Natural killer cell treated with Interleukin-12 subunit alpha and Interleukin-12 subunit beta and Interleukin-15 and Interleukin-18, amount 100 ng/mL, for 72 hours (primary cell): ENCODE data around the gene RGS2. TPM values are rescaled to one million over a fixed set of nuclear protein-coding genes. Genes with fewer than 3 reads are reported as not detected.
A peak's percentile ranks its signal among the peaks of the same experiment; 100 is the strongest.

Experiments
- ATAC-seq, 2 donors: fragments of 150-1000 bp; cut with Tn5 transposase in 1 of 2; sonication (Bioruptor Pico), chemical (Tn5 transposase) in 1 of 2; 2 replicates each; pipeline ENCODE4 v1.10.0; 2021
- DNase-seq: peaks from one replicate; pipeline ENCODE4 v3.0.0; 2022; ENCODE audit warnings: low spot score
- H3K27ac Mint-ChIP-seq, 2 donors: 1 replicate in 1 of 2; 2 replicates in 1 of 2; pipeline ENCODE4 v1.8.0; 2022; ENCODE audit warnings: mixed read lengths in 2 of 2, mild to moderate bottlenecking in 1 of 2, moderate library complexity in 1 of 2
- H3K27me3 Mint-ChIP-seq, 2 donors: 1 replicate in 1 of 2; 2 replicates in 1 of 2; pipeline ENCODE4 v1.8.0; 2022; ENCODE audit warnings: mixed read lengths in 2 of 2
- H3K36me3 Mint-ChIP-seq: one replicate; pipeline ENCODE4 v1.8.0; 2022; ENCODE audit warnings: mixed read lengths
- H3K4me1 Mint-ChIP-seq, 2 donors: 1 replicate in 1 of 2; 2 replicates in 1 of 2; pipeline ENCODE4 v1.8.0; 2022; ENCODE audit warnings: low read depth in 2 of 2, mixed read lengths in 2 of 2, mild to moderate bottlenecking in 1 of 2
- H3K4me3 Mint-ChIP-seq: one replicate; pipeline ENCODE4 v1.8.0; 2022; ENCODE audit warnings: mixed read lengths
- H3K9me3 Mint-ChIP-seq: 2 replicates; pipeline ENCODE4 v1.8.0; 2022; ENCODE audit warnings: mixed read lengths
- total RNA-seq, 2 donors: library from RNA; stranded (reverse); gene quantifications; one replicate each; pipeline ENCODE4 v1.2.3, GENCODE V29; 2022

The RGS2 gene, protein sequence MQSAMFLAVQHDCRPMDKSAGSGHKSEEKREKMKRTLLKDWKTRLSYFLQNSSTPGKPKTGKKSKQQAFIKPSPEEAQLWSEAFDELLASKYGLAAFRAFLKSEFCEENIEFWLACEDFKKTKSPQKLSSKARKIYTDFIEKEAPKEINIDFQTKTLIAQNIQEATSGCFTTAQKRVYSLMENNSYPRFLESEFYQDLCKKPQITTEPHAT
- 10 to 100 TPM in 1 of 2 donors, 1 to 10 TPM in 1; 9.6 to 16.5 TPM for total RNA-seq

DNA sequence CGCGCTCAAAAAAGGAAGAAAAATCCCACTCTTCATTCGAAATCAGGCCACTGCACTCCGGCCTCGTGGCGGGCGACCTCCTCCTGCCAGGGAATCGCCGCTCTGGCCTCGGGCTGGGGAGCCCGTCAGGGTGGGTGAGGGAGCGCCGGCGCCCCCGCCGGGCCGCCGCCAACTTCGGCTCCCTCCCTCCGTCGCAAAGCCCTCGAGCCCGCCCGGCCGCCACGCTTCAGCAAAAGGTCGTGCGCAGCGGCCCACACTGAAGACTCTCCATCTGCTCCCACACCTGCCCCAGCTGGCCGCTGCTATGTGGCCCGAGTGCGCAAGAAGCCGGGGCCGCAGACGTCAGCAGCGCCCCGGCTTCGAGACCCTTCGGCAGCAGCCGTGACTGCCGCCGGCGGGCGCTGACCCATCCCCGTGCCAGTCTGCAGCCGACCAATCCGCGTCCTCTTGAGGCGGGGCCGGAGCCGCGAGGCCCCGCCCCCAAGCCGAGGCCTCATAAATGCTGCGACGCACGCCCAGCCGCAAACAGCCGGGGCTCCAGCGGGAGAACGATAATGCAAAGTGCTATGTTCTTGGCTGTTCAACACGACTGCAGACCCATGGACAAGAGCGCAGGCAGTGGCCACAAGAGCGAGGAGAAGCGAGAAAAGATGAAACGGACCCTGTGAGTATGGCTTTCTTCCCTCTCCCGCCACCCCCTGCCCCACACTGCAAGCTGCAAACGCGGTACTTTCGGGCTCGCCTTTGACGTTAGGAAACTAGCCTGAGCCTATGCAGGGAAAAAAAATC lies at the start of gene RGS2:
RGS2 (plus strand) TSS at position 522 of the 789 bp plus-strand sequence; CDS start at position 555, 33 bp downstream.
- peak; percentile 92 for DNase-seq
- Mint-ChIP-seq H3K9me3 (no peaks in the 10 kb centered on the region), H3K36me3 (peaks cover 5% of the 10 kb centered on the region), H3K27ac (peak within 1 kb of the TSS; percentile 68 to 86), H3K27me3 (peaks cover 0 to 2% of the 10 kb centered on the region in 2 donors), H3K4me3 (peak within 1 kb of the TSS; percentile 96), H3K4me1 (peaks cover 31 to 32% of the 10 kb centered on the region in 2 donors)
- peak; percentile 96 to 98 for ATAC-seq

DNA sequence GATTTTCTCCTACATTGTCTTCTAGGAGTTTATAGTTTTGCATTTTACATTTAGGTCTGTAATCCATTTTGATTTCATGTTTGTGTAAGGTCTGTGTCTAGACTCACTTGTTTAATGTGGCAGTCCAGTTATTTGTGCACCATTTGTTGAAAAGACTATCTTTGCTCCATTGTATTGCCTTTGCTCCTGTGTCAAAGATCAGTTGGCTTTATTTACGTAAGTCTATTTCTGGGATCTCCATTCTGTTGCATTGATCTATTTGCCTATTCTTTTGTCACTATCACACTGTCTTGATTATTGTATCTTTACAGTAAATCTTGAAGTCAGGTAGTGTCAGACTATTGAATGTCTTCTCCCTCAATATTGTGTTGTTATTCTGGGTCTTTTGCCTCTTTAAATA lies 49.7 kb upstream of the RGS2 start:
- ATAC-seq (no peak), DNase-seq (no peak)
- peaks cover 3 to 11% of the 10 kb centered on the region in 2 donors for H3K4me1 Mint-ChIP-seq
- no peak overlapping the region for H3K27ac Mint-ChIP-seq
- peaks cover 11% of the 10 kb centered on the region for H3K9me3 Mint-ChIP-seq
- no peak overlapping the region for H3K4me3 Mint-ChIP-seq
- H3K36me3 Mint-ChIP-seq, result no peaks in the 10 kb centered on the region
- H3K27me3 Mint-ChIP-seq, result peaks cover 22 to 37% of the 10 kb centered on the region in 2 donors

DNA sequence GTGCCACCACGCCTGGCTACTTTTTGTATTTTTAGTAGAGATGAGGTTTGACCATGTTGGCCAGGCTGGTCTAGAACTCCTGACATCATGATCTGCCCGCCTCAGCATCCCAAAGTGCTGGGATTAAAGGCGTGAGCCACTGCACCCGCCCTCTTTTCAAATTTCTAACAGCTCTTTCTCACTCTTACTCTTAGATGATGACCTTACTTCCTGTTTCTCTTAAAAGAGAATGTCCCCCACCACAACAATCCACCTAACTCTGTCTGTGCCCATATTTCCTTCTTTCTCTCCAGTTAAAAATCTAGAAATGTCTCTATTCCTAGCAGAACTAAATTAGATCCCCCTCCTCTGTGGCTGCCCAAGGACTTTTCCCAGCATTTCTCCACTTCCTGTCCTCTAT lies 46.6 kb upstream of the RGS2 start:
- ATAC-seq, result no peak
- H3K36me3 Mint-ChIP-seq, result no peaks in the 10 kb centered on the region
- peaks cover 9% of the 10 kb centered on the region for H3K9me3 Mint-ChIP-seq
- H3K27ac Mint-ChIP-seq, result no peak overlapping the region
- peaks cover 3 to 11% of the 10 kb centered on the region in 2 donors for H3K4me1 Mint-ChIP-seq
- DNase-seq, result no peak
- H3K4me3 Mint-ChIP-seq, result no peak overlapping the region
- peaks cover 26 to 43% of the 10 kb centered on the region in 2 donors for H3K27me3 Mint-ChIP-seq

DNA sequence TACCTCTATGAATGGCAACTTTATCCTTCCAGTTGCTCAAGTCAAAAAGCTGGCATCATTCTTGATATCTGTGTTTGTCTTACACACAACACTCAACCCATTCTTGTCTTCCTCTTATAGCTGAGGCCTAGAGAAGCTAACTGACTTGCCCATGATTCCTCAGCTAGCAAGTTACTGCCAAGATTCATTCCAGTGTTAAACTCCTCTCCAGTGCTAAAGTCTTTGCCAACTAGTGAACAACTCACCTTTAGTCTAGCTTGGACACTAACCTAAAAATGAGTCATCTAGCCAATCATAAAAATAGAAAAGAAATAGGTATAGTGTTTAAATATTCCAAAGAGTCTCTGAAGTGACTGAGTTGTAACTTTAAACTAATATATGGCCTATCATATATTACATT lies 45.6 kb upstream of the RGS2 start:
- Mint-ChIP-seq H3K9me3 (peaks cover 9% of the 10 kb centered on the region), H3K27ac (peak overlapping the region in 1 of 2 donors; percentile 2), H3K27me3 (peaks cover 26 to 46% of the 10 kb centered on the region in 2 donors), H3K4me1 (peaks cover 3 to 11% of the 10 kb centered on the region in 2 donors), H3K4me3 (no peak overlapping the region), H3K36me3 (no peaks in the 10 kb centered on the region)
- DNase-seq, result no peak
- no peak for ATAC-seq

DNA sequence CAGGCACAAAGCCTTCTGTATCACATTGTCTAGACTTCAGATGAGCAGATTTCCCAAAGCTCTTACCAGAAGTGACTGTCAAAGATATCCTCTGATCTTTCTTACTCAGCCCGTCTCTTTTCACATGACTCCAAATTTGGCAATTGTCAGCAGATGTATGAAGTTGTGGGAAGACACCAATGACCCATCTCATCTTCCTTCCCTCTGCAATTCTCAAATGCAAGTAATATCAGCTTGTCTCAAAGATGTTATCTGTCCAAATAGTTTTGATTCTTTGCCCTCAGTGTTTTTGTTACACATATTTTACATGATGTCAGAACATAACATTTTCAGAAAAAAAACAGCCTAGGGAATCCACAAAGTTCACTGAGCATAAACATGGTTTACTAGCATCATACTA lies 45.1 kb upstream of the RGS2 start:
- Mint-ChIP-seq H3K4me3 (no peak overlapping the region), H3K4me1 (peaks cover 3 to 11% of the 10 kb centered on the region in 2 donors), H3K27ac (no peak overlapping the region), H3K36me3 (no peaks in the 10 kb centered on the region), H3K27me3 (peaks cover 26 to 46% of the 10 kb centered on the region in 2 donors), H3K9me3 (peaks cover 9% of the 10 kb centered on the region)
- DNase-seq (no peak), ATAC-seq (no peak)

DNA sequence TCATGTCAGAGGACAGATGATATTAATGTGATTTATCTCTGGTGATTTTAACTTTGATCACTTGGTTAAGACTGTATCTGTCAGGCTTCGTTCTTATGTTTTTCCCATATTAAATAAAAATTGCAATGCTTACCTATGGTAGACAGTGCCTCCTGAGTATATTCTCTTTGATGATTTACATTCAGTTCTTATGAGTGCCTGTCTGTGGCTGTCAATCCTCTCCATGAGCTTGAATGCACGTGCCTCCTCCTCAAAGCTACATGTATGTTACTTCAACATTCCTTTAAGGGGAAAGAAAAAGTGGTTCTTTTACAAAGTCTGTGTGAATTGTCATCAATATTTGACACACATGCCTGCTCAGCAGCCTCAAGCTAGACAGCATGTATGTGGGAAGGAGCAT lies 44.2 kb upstream of the RGS2 start:
- peaks cover 3 to 11% of the 10 kb centered on the region in 2 donors for H3K4me1 Mint-ChIP-seq
- no peak for ATAC-seq
- peaks cover 3% of the 10 kb centered on the region for H3K9me3 Mint-ChIP-seq
- H3K4me3 Mint-ChIP-seq, result no peak overlapping the region
- no peak overlapping the region for H3K27ac Mint-ChIP-seq
- H3K36me3 Mint-ChIP-seq, result no peaks in the 10 kb centered on the region
- DNase-seq, result no peak
- H3K27me3 Mint-ChIP-seq, result peaks cover 24 to 43% of the 10 kb centered on the region in 2 donors

DNA sequence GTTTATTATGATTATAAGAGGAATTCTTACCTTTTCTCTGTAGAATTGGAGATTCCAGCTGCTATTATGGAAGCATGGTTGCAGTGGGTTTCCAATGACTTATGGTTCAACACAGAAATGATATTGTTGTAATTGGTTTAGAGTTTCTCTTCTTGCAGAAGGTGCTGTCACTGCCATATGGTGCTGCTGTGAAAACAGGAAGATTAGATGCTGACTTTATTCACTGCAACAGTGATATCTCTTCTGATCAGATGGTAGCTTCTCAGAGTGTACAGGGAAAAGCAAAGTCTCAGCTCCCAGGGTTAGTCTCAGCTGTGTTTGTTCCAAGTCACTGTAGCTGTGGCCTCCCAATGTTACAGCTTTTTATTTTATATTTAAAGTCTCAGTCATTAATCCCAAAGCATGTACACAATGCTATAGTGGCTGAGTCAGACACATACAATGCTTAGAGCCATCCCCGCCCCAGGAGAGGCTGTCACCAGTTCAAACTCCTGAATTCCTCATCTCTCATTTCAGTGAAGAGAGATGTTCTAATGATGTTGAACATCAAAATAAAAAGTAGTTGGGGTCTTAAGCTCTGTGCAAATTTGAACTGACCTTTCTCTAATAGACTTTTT lies 42.7 kb upstream of the RGS2 start:
- H3K27me3 Mint-ChIP-seq, result peaks cover 21 to 38% of the 10 kb centered on the region in 2 donors

DNA sequence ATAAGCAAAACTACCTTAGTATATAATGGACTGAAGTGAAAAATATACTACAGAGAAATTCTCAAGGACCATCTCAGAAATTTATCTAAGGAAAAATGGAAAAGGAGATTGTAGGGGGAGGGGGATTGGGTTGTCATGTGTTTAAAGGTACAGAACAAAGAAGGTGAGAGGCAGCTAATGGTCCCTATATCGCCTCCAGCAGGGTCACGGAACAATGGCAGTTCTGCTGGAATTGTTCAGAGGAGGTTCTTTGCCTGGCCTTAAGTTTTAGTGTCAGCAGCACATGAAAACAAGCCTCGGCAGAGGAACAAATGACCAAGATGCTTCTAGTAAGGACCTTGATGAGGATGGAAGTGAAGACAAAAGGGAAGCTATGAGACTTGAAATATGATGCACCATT lies 42.0 kb upstream of the RGS2 start:
- H3K9me3 Mint-ChIP-seq, result peaks cover 3% of the 10 kb centered on the region
- H3K27me3 Mint-ChIP-seq, result peaks cover 17 to 35% of the 10 kb centered on the region in 2 donors
- H3K4me3 Mint-ChIP-seq, result no peak overlapping the region
- ATAC-seq (no peak), DNase-seq (no peak)
- H3K36me3 Mint-ChIP-seq, result no peaks in the 10 kb centered on the region
- H3K27ac Mint-ChIP-seq, result no peak overlapping the region
- peaks cover 3 to 11% of the 10 kb centered on the region in 2 donors for H3K4me1 Mint-ChIP-seq

More for the DNA sequence above, 42.7 kb upstream of the RGS2 start:
- Mint-ChIP-seq H3K27ac (no peak overlapping the region), H3K4me3 (no peak overlapping the region), H3K4me1 (peaks cover 3 to 11% of the 10 kb centered on the region in 2 donors), H3K36me3 (no peaks in the 10 kb centered on the region), H3K9me3 (peaks cover 3% of the 10 kb centered on the region)
- no peak for ATAC-seq
- DNase-seq, result no peak

DNA sequence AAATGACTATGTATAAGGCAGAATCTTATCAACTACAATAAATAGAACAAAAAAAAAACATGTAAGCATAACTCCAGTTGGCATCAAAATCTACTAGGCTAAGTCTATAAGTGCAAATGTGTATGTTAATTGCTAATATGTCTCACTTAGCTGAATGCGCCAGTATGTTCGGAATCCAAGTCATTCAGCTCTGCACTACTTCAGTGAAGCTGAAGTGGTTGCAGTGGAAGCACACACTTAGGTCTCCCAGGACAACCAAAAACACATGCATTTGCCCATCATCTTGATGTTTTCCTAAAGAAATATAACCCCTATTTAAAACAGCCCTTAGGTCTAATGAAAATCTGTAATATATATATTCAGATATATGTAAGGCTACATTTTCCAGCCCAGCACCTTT lies 41.0 kb upstream of the RGS2 start:
- peaks cover 0 to 4% of the 10 kb centered on the region in 2 donors for H3K4me1 Mint-ChIP-seq
- peaks cover 12 to 27% of the 10 kb centered on the region in 2 donors for H3K27me3 Mint-ChIP-seq
- H3K4me3 Mint-ChIP-seq, result no peak overlapping the region
- no peaks in the 10 kb centered on the region for H3K36me3 Mint-ChIP-seq
- ATAC-seq (no peak), DNase-seq (no peak)
- peaks cover 3% of the 10 kb centered on the region for H3K9me3 Mint-ChIP-seq
- H3K27ac Mint-ChIP-seq, result no peak overlapping the region

DNA sequence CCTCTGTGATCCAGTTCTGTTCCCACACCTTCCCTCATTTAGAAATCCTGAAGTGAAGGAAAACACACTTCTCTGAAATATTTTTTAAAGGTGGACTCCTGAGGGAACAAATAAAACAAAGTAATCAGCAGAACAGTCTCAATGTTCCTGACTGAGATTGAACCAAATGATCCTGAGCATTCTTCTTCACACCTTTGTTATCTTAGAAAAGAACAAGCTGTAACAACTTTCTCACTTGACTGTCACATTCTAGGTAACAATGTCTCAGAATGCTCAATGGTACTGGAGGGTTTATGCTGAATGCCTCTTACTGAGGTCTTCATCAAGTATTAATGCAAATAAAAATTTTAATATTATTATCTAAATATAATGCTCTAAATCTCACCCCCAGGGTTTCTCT lies 40.4 kb upstream of the RGS2 start:
- DNase-seq (no peak), ATAC-seq (no peak)
- no peaks in the 10 kb centered on the region for H3K36me3 Mint-ChIP-seq
- no peaks in the 10 kb centered on the region for H3K9me3 Mint-ChIP-seq
- no peak overlapping the region for H3K4me3 Mint-ChIP-seq
- H3K4me1 Mint-ChIP-seq, result no peaks in the 10 kb centered on the region
- H3K27me3 Mint-ChIP-seq, result peaks cover 9 to 23% of the 10 kb centered on the region in 2 donors
- no peak overlapping the region for H3K27ac Mint-ChIP-seq

DNA sequence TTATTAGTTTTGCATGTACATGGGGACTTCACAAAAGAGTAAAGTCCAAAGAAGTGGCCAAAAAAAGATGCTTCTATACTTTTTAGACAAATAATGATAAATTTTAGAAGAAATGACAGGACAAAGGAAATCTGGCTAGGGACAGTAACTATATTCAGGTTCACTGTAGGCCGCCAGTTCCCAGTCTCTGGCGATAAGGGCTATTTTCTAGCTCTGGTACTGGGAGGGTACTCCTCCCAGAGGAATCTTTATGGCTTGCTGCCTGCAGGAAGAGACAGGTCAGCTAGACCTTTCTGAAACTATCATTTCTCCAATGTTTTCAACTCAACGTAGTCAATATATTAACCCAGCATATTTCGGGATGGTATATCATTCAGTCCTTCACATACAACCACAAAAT lies 37.5 kb upstream of the RGS2 start:
- ATAC-seq, result no peak
- Mint-ChIP-seq H3K9me3 (no peaks in the 10 kb centered on the region), H3K27ac (no peak overlapping the region), H3K4me3 (no peak overlapping the region), H3K4me1 (no peaks in the 10 kb centered on the region), H3K36me3 (no peaks in the 10 kb centered on the region), H3K27me3 (peaks cover 9 to 23% of the 10 kb centered on the region in 2 donors)
- DNase-seq, result no peak

DNA sequence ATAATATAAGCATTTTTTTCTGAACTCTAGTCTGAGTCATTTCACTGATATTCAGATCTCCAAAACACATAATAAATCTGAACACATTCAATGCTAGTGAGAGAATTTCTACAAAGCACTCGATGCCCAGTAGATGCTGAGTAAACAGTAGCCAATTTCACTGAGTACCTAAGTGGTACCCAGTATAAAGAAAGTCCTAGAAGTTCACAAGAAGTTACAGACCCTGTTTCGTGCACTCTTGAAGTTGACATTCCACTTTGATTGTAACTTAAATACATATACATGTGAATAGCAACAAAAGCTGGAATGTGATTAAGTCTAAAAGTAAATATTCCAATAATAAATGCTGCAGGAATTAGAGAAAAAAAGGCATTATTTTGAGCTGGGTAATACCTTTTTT lies 33.2 kb upstream of the RGS2 start:
- Mint-ChIP-seq H3K27ac (no peak overlapping the region), H3K9me3 (peaks cover 2% of the 10 kb centered on the region), H3K4me3 (no peak overlapping the region), H3K27me3 (peaks cover 0 to 5% of the 10 kb centered on the region in 2 donors), H3K36me3 (no peaks in the 10 kb centered on the region), H3K4me1 (no peaks in the 10 kb centered on the region)
- no peak for ATAC-seq
- no peak for DNase-seq

DNA sequence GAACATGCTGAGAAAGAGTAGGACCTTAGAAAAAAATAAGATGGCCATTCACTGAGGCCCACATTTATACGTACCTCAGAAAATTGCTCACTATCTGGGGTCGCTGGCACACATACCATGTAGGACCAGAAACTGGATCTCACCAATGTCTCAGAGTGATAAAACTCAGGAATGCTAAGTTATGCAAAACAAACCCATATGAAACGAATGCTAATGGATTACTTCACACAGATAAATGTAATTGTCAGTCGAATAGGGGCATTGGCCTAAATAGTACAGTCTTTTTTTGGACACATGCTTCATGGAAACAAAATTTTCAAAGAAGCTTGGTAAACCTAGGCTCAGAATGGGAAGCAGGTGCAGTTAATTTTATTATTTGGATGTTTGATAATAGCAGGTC lies 32.6 kb upstream of the RGS2 start:
- ATAC-seq, result no peak
- Mint-ChIP-seq H3K27me3 (peaks cover under 1 to 8% of the 10 kb centered on the region in 2 donors), H3K4me3 (no peak overlapping the region), H3K4me1 (no peaks in the 10 kb centered on the region), H3K9me3 (peaks cover 2% of the 10 kb centered on the region), H3K36me3 (no peaks in the 10 kb centered on the region), H3K27ac (no peak overlapping the region)
- DNase-seq, result no peak

DNA sequence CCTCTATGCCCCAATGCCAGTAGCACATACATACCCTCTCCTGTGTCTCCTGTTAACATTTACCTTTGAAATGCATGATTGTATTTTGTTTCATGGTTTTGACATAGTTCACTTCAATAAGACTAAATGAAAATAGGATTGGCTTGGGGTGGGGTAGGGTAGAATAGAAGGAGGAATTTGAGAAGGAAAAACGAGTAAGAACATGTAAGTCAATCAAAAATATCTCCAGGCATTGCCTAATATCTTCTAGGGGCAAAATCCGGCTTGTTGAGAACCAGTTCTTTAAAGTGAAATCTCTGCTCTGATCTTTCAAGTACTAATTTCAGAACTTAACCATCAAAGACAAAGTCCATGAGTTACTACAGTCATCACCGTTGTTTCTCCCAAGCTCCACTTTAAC lies 31.8 kb upstream of the RGS2 start:
- Mint-ChIP-seq H3K27me3 (peaks cover 8 to 12% of the 10 kb centered on the region in 2 donors), H3K9me3 (peaks cover 5% of the 10 kb centered on the region), H3K36me3 (no peaks in the 10 kb centered on the region), H3K27ac (no peak overlapping the region), H3K4me1 (no peaks in the 10 kb centered on the region), H3K4me3 (no peak overlapping the region)
- DNase-seq (no peak), ATAC-seq (no peak)
